Measurements from ENCODE around the gene APOBEC3H.
A peak's percentile ranks its signal among the peaks of the same experiment; 100 is the strongest.

APOBEC3H gene

GRCh38 chr22:39108487-39108886 is 11.4 kb downstream of the APOBEC3H start:
- no peak for DNase-seq (ENCODE audit: low read depth in 4 of 4, low spot score in 1 of 4)

- no peak for DNase-seq (ENCODE audit: low read depth in 4 of 4, low spot score in 1 of 4)
Measured at GRCh38 chr22:39109361-39109760, 12.3 kb downstream of the APOBEC3H start.

GRCh38 chr22:39110631-39111561 is 13.9 kb downstream of the APOBEC3H start:
- DNase-seq (ENCODE audit: low read depth in 4 of 4, low spot score in 1 of 4) = no peak

- DNase-seq (ENCODE audit: low read depth in 4 of 4, low spot score in 1 of 4) = no peak
Measured at GRCh38 chr22:39114112-39114511, 17.1 kb downstream of the APOBEC3H start.

- no peak for DNase-seq (ENCODE audit: low read depth in 4 of 4, low spot score in 1 of 4)
Measured at GRCh38 chr22:39115570-39115969, 18.5 kb downstream of the APOBEC3H start.

GRCh38 chr22:39115977-39116621 is 19.1 kb downstream of the APOBEC3H start:
- no peak for DNase-seq (ENCODE audit: low read depth in 4 of 4, low spot score in 1 of 4)

GRCh38 chr22:39117585-39118191 is 20.6 kb downstream of the APOBEC3H start:
- DNase-seq (ENCODE audit: low read depth in 4 of 4, low spot score in 1 of 4) = peak; percentile 31 to 69 (median 41)

GRCh38 chr22:39120983-39121382 is 23.9 kb downstream of the APOBEC3H start:
- DNase-seq (ENCODE audit: low read depth in 4 of 4, low spot score in 1 of 4) = no peak

- no peak for DNase-seq (ENCODE audit: low read depth in 4 of 4, low spot score in 1 of 4)
Measured at GRCh38 chr22:39122772-39123470, 25.9 kb downstream of the APOBEC3H start.

GRCh38 chr22:39123751-39124581 is 26.9 kb downstream of the APOBEC3H start:
- DNase-seq (ENCODE audit: low read depth in 4 of 4, low spot score in 1 of 4) = no peak

- no peak for DNase-seq (ENCODE audit: low read depth in 4 of 4, low spot score in 1 of 4)
Measured at GRCh38 chr22:39125622-39126021, 28.6 kb downstream of the APOBEC3H start.

- DNase-seq (ENCODE audit: low read depth in 4 of 4, low spot score in 1 of 4) = no peak
Measured at GRCh38 chr22:39128508-39128907, 31.5 kb downstream of the APOBEC3H start.

- no peak for DNase-seq (ENCODE audit: low read depth in 4 of 4, low spot score in 1 of 4)
Measured at GRCh38 chr22:39129081-39129480, 32.0 kb downstream of the APOBEC3H start.

GRCh38 chr22:39129746-39130145 is 32.7 kb downstream of the APOBEC3H start:
- DNase-seq (ENCODE audit: low read depth in 4 of 4, low spot score in 1 of 4) = no peak

- no peak for DNase-seq (ENCODE audit: low read depth in 4 of 4, low spot score in 1 of 4)
Measured at GRCh38 chr22:39130152-39130704, 33.2 kb downstream of the APOBEC3H start.

- no peak for DNase-seq (ENCODE audit: low read depth in 4 of 4, low spot score in 1 of 4)
Measured at GRCh38 chr22:39130892-39131855, 34.1 kb downstream of the APOBEC3H start.

GRCh38 chr22:39132281-39132680 is 35.2 kb downstream of the APOBEC3H start:
- DNase-seq (ENCODE audit: low read depth in 4 of 4, low spot score in 1 of 4) = no peak

GRCh38 chr22:39132871-39133524 is 36.0 kb downstream of the APOBEC3H start:
- no peak for DNase-seq (ENCODE audit: low read depth in 4 of 4, low spot score in 1 of 4)
